Mesendoderm (in vitro differentiated cells): ENCODE measurements around the gene HTT-AS.

Experiments used
- DNase-seq: peaks from one replicate; pipeline ENCODE4 v3.0.0; 2013
- H2AK5ac ChIP-seq: 2 replicates; pipeline ENCODE4 v1.6.1; 2013; ENCODE audit warnings: low read length, inconsistent platforms
- H2BK120ac ChIP-seq: 2 replicates; pipeline ENCODE4 v1.6.1; 2013; ENCODE audit warnings: low read depth, mild to moderate bottlenecking, low read length, moderate library complexity, mixed read lengths
- H2BK15ac ChIP-seq: replicated peaks from 2 replicates; pipeline ENCODE4 v1.6.1; 2013; ENCODE audit warnings: low read depth, mild to moderate bottlenecking, moderate library complexity
- H2BK5ac ChIP-seq: 2 replicates; pipeline ENCODE4 v1.6.1; 2013; ENCODE audit warnings: low read length, inconsistent platforms
- H3K18ac ChIP-seq: 2 replicates; pipeline ENCODE4 v1.6.1; 2013; ENCODE audit warnings: mild to moderate bottlenecking, low read length, mixed read lengths
- H3K23ac ChIP-seq: one replicate; pipeline ENCODE4 v1.6.1; 2013; ENCODE audit warnings: low read length
- H3K27ac ChIP-seq: 2 replicates; pipeline ENCODE4 v1.5.1; 2013; ENCODE audit warnings: low read depth, mild to moderate bottlenecking, inconsistent platforms, low read length, moderate library complexity
- H3K27me3 ChIP-seq: 2 replicates; pipeline ENCODE4 v1.6.1; 2013; ENCODE audit warnings: low read length, control low read depth, mild to moderate bottlenecking, inconsistent platforms; ENCODE audit not compliant: insufficient read depth, poor library complexity
- H3K36me3 ChIP-seq: 2 replicates; pipeline ENCODE4 v1.6.1; 2013; ENCODE audit warnings: low read length, inconsistent platforms; ENCODE audit not compliant: control insufficient read depth, insufficient read depth
- H3K4ac ChIP-seq: one replicate; pipeline ENCODE4 v1.6.1; 2013; ENCODE audit warnings: low read depth, mild to moderate bottlenecking, low read length, moderate library complexity
- H3K4me1 ChIP-seq: 2 replicates; pipeline ENCODE4 v1.6.1; 2013; ENCODE audit warnings: low read depth, low read length, inconsistent platforms; ENCODE audit not compliant: control insufficient read depth
- H3K4me2 ChIP-seq: 2 replicates; pipeline ENCODE4 v1.6.1; 2013; ENCODE audit warnings: low read length
- H3K4me3 ChIP-seq: 2 replicates; pipeline ENCODE4 v1.5.1; 2013; ENCODE audit warnings: mild to moderate bottlenecking, low read length
- H3K56ac ChIP-seq: one replicate; pipeline ENCODE4 v1.6.1; 2013; ENCODE audit warnings: low read length
- H3K79me1 ChIP-seq: 2 replicates; pipeline ENCODE4 v1.6.1; 2013; ENCODE audit warnings: low read length, inconsistent platforms
- H3K79me2 ChIP-seq: 2 replicates; pipeline ENCODE4 v1.6.1; 2013; ENCODE audit warnings: mild to moderate bottlenecking, low read length; ENCODE audit not compliant: control insufficient read depth, insufficient read depth
- H3K9ac ChIP-seq: 2 replicates; pipeline ENCODE4 v1.6.1; 2013; ENCODE audit warnings: low read length, inconsistent platforms
- H4K5ac ChIP-seq: one replicate; pipeline ENCODE4 v1.6.1; 2013; ENCODE audit warnings: low read length
- H4K8ac ChIP-seq: one replicate; pipeline ENCODE4 v1.6.1; 2013; ENCODE audit warnings: low read depth, mild to moderate bottlenecking, control low read depth, low read length, moderate library complexity
- WGBS: extraction: QIAGEN DNeasy Blood & Tissue Kit; methylation state at CpG from one replicate; pipeline ENCODE4 v1.1.7; 2013; ENCODE audit warnings: low lambda C conversion rate, missing lambda C conversion rate; ENCODE audit not compliant: insufficient coverage; ENCODE audit errors: extremely low coverage; 5-methylcytosine and 5-hydroxymethylcytosine counted together

The HTT-AS gene

GRCh38 chr4:3021627-3022026 is 52.7 kb downstream of the HTT-AS start:
- no peak overlapping the region for H4K5ac ChIP-seq
- H3K27me3 ChIP-seq, result no peaks in the 10 kb centered on the region
- no peak for DNase-seq
- H3K23ac ChIP-seq, result no peak overlapping the region
- no peak overlapping the region for H2AK5ac ChIP-seq
- H3K4ac ChIP-seq, result no peak overlapping the region
- no peak overlapping the region for H3K4me3 ChIP-seq
- H3K79me2 ChIP-seq, result no peaks in the 10 kb centered on the region
- no peak overlapping the region for H2BK15ac ChIP-seq
- H2BK120ac ChIP-seq, result no peak overlapping the region
- no peak overlapping the region for H3K4me2 ChIP-seq
- no peaks in the 10 kb centered on the region for H3K36me3 ChIP-seq
- WGBS, result no CpG with 5 or more reads among the region's 8 CpGs
- H3K4me1 ChIP-seq, result peaks cover 2% of the 10 kb centered on the region
- no peak overlapping the region for H3K56ac ChIP-seq
- H3K27ac ChIP-seq, result no peak overlapping the region
- no peak overlapping the region for H4K8ac ChIP-seq
- no peaks in the 10 kb centered on the region for H3K79me1 ChIP-seq
- no peak overlapping the region for H2BK5ac ChIP-seq
- H3K9ac ChIP-seq, result no peak overlapping the region
- H3K18ac ChIP-seq, result no peak overlapping the region

GRCh38 chr4:3021127-3021526 is 53.2 kb downstream of the HTT-AS start:
- Histone ChIP-seq H4K5ac (no peak overlapping the region), H3K23ac (no peak overlapping the region), H3K56ac (no peak overlapping the region), H3K79me1 (no peaks in the 10 kb centered on the region), H3K27me3 (no peaks in the 10 kb centered on the region), H3K4ac (no peak overlapping the region), H3K9ac (no peak overlapping the region), H3K4me3 (no peak overlapping the region), H3K36me3 (no peaks in the 10 kb centered on the region), H3K18ac (no peak overlapping the region), H3K4me1 (peaks cover 2% of the 10 kb centered on the region), H3K4me2 (no peak overlapping the region), H2AK5ac (no peak overlapping the region), H4K8ac (no peak overlapping the region), H2BK5ac (no peak overlapping the region), H3K79me2 (no peaks in the 10 kb centered on the region), H2BK120ac (no peak overlapping the region), H3K27ac (no peak overlapping the region), H2BK15ac (no peak overlapping the region)
- DNase-seq, result no peak
- WGBS, result no CpG with 5 or more reads among the region's 6 CpGs

GRCh38 chr4:3019145-3019846 is 55.0 kb downstream of the HTT-AS start:
- WGBS, result no CpG with 5 or more reads among the region's 13 CpGs

GRCh38 chr4:3017504-3017903 is 56.8 kb downstream of the HTT-AS start:
- Histone ChIP-seq H2AK5ac (no peak overlapping the region), H3K4me2 (no peak overlapping the region), H3K27me3 (no peaks in the 10 kb centered on the region), H3K27ac (no peak overlapping the region), H3K18ac (no peak overlapping the region), H3K4ac (no peak overlapping the region), H3K36me3 (no peaks in the 10 kb centered on the region), H3K56ac (no peak overlapping the region), H3K23ac (no peak overlapping the region), H3K79me1 (no peaks in the 10 kb centered on the region), H4K8ac (no peak overlapping the region), H4K5ac (no peak overlapping the region), H3K4me1 (peaks cover 2% of the 10 kb centered on the region), H3K79me2 (no peaks in the 10 kb centered on the region), H2BK15ac (no peak overlapping the region), H2BK5ac (no peak overlapping the region), H3K9ac (no peak overlapping the region), H3K4me3 (no peak overlapping the region), H2BK120ac (no peak overlapping the region)
- no CpG with 5 or more reads among the region's 4 CpGs for WGBS
- no peak for DNase-seq

More at GRCh38 chr4:3019145-3019846, 55.0 kb downstream of the HTT-AS start:
- Histone ChIP-seq H3K56ac (no peak overlapping the region), H3K79me1 (no peaks in the 10 kb centered on the region), H3K18ac (no peak overlapping the region), H3K79me2 (no peaks in the 10 kb centered on the region), H3K4me2 (no peak overlapping the region), H3K36me3 (no peaks in the 10 kb centered on the region), H3K9ac (no peak overlapping the region), H3K4me1 (peaks cover 2% of the 10 kb centered on the region), H2BK120ac (no peak overlapping the region), H3K4me3 (no peak overlapping the region), H4K8ac (no peak overlapping the region), H3K4ac (no peak overlapping the region), H3K27ac (no peak overlapping the region), H3K23ac (no peak overlapping the region), H4K5ac (no peak overlapping the region), H2AK5ac (no peak overlapping the region), H3K27me3 (no peaks in the 10 kb centered on the region), H2BK5ac (no peak overlapping the region), H2BK15ac (no peak overlapping the region)
- DNase-seq, result no peak

- Histone ChIP-seq H3K79me1 (no peaks in the 10 kb centered on the region), H3K4ac (no peak overlapping the region), H3K9ac (no peak overlapping the region), H3K56ac (peak overlapping the region; percentile 19), H3K4me3 (no peak overlapping the region), H3K4me2 (no peak overlapping the region), H2AK5ac (no peak overlapping the region), H3K4me1 (peaks cover 2% of the 10 kb centered on the region), H4K8ac (no peak overlapping the region), H2BK15ac (no peak overlapping the region), H2BK5ac (no peak overlapping the region), H3K18ac (no peak overlapping the region), H3K27ac (no peak overlapping the region), H3K23ac (no peak overlapping the region), H4K5ac (no peak overlapping the region), H3K27me3 (no peaks in the 10 kb centered on the region), H3K36me3 (no peaks in the 10 kb centered on the region), H3K79me2 (no peaks in the 10 kb centered on the region), H2BK120ac (no peak overlapping the region)
- WGBS, result no CpG with 5 or more reads among the region's 4 CpGs
- DNase-seq, result no peak
These were observed 57.4 kb downstream of the HTT-AS start for GRCh38 chr4:3016961-3017360.

- peak; percentile 78 for DNase-seq
- Histone ChIP-seq H2BK5ac (no peak overlapping the region), H3K27ac (no peak overlapping the region)
These were observed 60.4 kb downstream of the HTT-AS start for GRCh38 chr4:3013839-3014350.

More at GRCh38 chr4:3013839-3014350, 60.4 kb downstream of the HTT-AS start:
- no peaks in the 10 kb centered on the region for H3K4me1 ChIP-seq
- H3K56ac ChIP-seq, result no peak overlapping the region
- WGBS, result no CpG with 5 or more reads among the region's 8 CpGs
- H3K36me3 ChIP-seq, result no peaks in the 10 kb centered on the region
- H2BK15ac ChIP-seq, result no peak overlapping the region
- H3K79me2 ChIP-seq, result no peaks in the 10 kb centered on the region
- H3K23ac ChIP-seq, result no peak overlapping the region
- H3K4me3 ChIP-seq, result no peak overlapping the region
- no peak overlapping the region for H2AK5ac ChIP-seq
- H3K4me2 ChIP-seq, result no peak overlapping the region
- H3K18ac ChIP-seq, result no peak overlapping the region
- H3K4ac ChIP-seq, result no peak overlapping the region
- no peaks in the 10 kb centered on the region for H3K79me1 ChIP-seq
- no peak overlapping the region for H2BK120ac ChIP-seq
- H3K9ac ChIP-seq, result no peak overlapping the region
- H4K5ac ChIP-seq, result no peak overlapping the region
- no peak overlapping the region for H4K8ac ChIP-seq
- no peaks in the 10 kb centered on the region for H3K27me3 ChIP-seq
